GM23248 (cell line): Measurements from ENCODE around the gene ATXN7L3. TPM values are rescaled to one million over a fixed set of nuclear protein-coding genes. Genes with fewer than 3 reads are reported as not detected.

Source experiments
- DNase-seq: peaks from one replicate; pipeline ENCODE4 v3.0.0-alpha.2; 2015
- H2AFZ ChIP-seq: fragments of 200-600 bp; sonication (generic); 2 replicates; pipeline ENCODE4 v1.6.1; 2016; ENCODE audit warnings: antibody characterized with exemption
- H3F3A ChIP-seq: fragments of 200-600 bp; sonication (generic); 2 replicates; pipeline ENCODE4 v1.6.1; 2016; ENCODE audit warnings: mild to moderate bottlenecking, antibody characterized with exemption, mixed run types; ENCODE audit not compliant: insufficient read depth
- H3K27ac ChIP-seq: fragments of 200-600 bp; sonication (generic); 2 replicates; pipeline ENCODE4 v1.5.1; 2016; ENCODE audit warnings: mild to moderate bottlenecking
- H3K27me3 ChIP-seq: fragments of 200-600 bp; sonication (generic); replicated peaks from 2 replicates; pipeline ENCODE4 v1.6.1; 2016; ENCODE audit warnings: mild to moderate bottlenecking; ENCODE audit not compliant: insufficient read depth
- H3K36me3 ChIP-seq: fragments of 200-600 bp; sonication (generic); 2 replicates; pipeline ENCODE4 v1.6.1; 2016; ENCODE audit warnings: low read depth, mild to moderate bottlenecking
- H3K4me1 ChIP-seq: fragments of 200-600 bp; sonication (generic); 2 replicates; pipeline ENCODE4 v1.6.1; 2016; ENCODE audit warnings: mild to moderate bottlenecking; ENCODE audit not compliant: insufficient read depth
- H3K4me2 ChIP-seq: fragments of 200-600 bp; sonication (generic); one replicate; pipeline ENCODE4 v1.6.1; 2016; ENCODE audit warnings: mild to moderate bottlenecking; ENCODE audit not compliant: unreplicated experiment
- H3K4me3 ChIP-seq: fragments of 200-600 bp; sonication (generic); 2 replicates; pipeline ENCODE4 v1.5.1; 2016; ENCODE audit warnings: mild to moderate bottlenecking
- H3K79me2 ChIP-seq: fragments of 200-600 bp; sonication (generic); 2 replicates; pipeline ENCODE4 v1.6.1; 2016; ENCODE audit warnings: mild to moderate bottlenecking; ENCODE audit not compliant: insufficient read depth
- H3K9ac ChIP-seq: fragments of 200-600 bp; sonication (generic); 2 replicates; pipeline ENCODE4 v1.6.1; 2016; ENCODE audit warnings: mild to moderate bottlenecking
- H3K9me2 ChIP-seq: fragments of 200-600 bp; sonication (generic); 2 replicates; pipeline ENCODE4 v1.6.1; 2016; ENCODE audit warnings: mixed run types, mild to moderate bottlenecking, moderate library complexity; ENCODE audit not compliant: insufficient read depth
- H3K9me3 ChIP-seq: fragments of 200-600 bp; sonication (generic); one replicate; pipeline ENCODE4 v1.6.1; 2017; ENCODE audit warnings: low read depth
- H4K20me1 ChIP-seq: fragments of 200-600 bp; sonication (generic); 2 replicates; pipeline ENCODE4 v1.6.0; 2016; ENCODE audit not compliant: insufficient read depth
- EZH2 ChIP-seq: fragments of 200-600 bp; sonication (generic); IDR thresholded peaks from 2 replicates; pipeline ENCODE4 v1.6.1; 2018; ENCODE audit warnings: antibody characterized with exemption, mild to moderate bottlenecking; ENCODE audit not compliant: insufficient read depth, poor library complexity, severe bottlenecking
- EZH2phosphoT487 ChIP-seq: fragments of 200-600 bp; sonication (generic); IDR thresholded peaks from 2 replicates; pipeline ENCODE4 v1.6.1; 2018; ENCODE audit warnings: antibody characterized with exemption, moderate library complexity, mild to moderate bottlenecking, low read depth; ENCODE audit not compliant: insufficient read depth
- WGBS, 2 experiments: methylation state at CpG; one replicate each; pipeline ENCODE4 v1.1.6; 2015 to 2017; ENCODE audit warnings: low lambda C conversion rate in 2 of 2, low coverage in 1 of 2; ENCODE audit errors: missing lambda C conversion rate in 2 of 2; 5-methylcytosine and 5-hydroxymethylcytosine counted together
- in situ Hi-C: fragments of 300-500 bp; cut with MboI; formaldehyde crosslinking; loops from 2 replicates; pipeline ENCODE4 v1.15.0; 2020
- polyA plus RNA-seq: library from polyadenylated mRNA; unstranded; fragments of >200 nt; fragmentation: Nextera tagmentation; extraction: Ambion mirVana; gene quantifications from 2 replicates; pipeline ENCODE4 v1.2.1, GENCODE V29; 2016
- total RNA-seq: library from RNA; depleted of rRNA; stranded (reverse); fragments of >200 nt; shearing (Covaris generic); gene quantifications from 2 replicates; pipeline ENCODE4 v1.2.3, GENCODE V29; 2014

Gene ATXN7L3
- total and polyA plus RNA-seq, 2 experiments from 2014 or later, result 9.8 to 60.4 TPM

DNA sequence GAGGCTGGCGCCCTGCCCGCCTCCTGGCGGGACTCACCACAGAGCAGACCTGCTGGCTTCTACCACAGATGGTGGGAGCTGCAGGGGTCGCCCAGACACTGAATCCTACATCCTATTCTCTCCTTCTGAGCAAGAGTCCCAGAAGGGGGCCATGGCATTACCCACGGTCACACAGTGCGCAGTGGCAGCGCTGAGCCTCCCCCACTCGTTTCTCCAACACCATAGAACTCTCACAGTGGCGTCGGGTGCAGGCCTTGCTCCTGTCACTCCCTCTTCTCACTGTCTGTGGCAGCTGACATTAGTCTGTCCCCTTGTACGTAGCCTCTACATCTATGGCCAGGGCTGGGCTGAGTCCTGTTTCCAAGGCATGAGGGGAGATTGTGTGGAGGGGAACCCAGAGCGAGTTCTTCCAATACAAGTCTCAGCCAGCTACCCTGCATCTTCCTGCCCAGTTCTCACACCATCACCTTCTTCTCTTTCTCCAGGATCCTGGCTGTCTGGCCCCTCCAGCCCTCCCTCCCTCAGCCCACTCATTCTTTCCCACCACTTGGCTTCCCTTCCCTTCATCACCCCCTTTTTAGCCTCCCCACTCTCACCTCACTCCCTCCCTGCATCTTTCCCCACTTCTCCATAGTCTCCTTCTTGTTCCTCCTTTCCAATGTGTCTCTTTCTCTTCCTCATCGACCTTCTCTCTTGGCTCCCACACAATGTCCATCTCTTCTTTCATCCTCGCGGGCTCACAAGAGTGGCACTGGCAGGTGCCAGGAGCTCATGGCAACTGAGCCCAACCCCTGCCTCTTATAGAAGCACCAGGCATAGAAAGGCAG is 13.9 kb upstream of the ATXN7L3 start:
- WGBS, 2 experiments, result 80 to 85% methylated on average over 15 of the region's 15 CpGs
- Histone ChIP-seq H3K9me3 (no peaks in the 10 kb centered on the region), H3K9ac (no peak overlapping the region), H3K4me3 (no peak overlapping the region), H3K27me3 (no peaks in the 10 kb centered on the region), H3K4me2 (no peak overlapping the region), H4K20me1 (no peaks in the 10 kb centered on the region), H3K4me1 (peaks cover 31% of the 10 kb centered on the region), H3K79me2 (peaks cover 36% of the 10 kb centered on the region), H3K36me3 (peaks cover 24% of the 10 kb centered on the region), H3K9me2 (no peaks in the 10 kb centered on the region), H3K27ac (no peak overlapping the region), H3F3A (peaks cover 32% of the 10 kb centered on the region), H2AFZ (no peak overlapping the region)
- TF ChIP-seq EZH2 (no peak), EZH2phosphoT487 (no peak)
- in situ Hi-C loops, result loop anchor here (25.0 kb wide), 2 partner anchors 324 to 424 kb away; no protein-coding TSS in a partner anchor
- no peak for DNase-seq

DNA sequence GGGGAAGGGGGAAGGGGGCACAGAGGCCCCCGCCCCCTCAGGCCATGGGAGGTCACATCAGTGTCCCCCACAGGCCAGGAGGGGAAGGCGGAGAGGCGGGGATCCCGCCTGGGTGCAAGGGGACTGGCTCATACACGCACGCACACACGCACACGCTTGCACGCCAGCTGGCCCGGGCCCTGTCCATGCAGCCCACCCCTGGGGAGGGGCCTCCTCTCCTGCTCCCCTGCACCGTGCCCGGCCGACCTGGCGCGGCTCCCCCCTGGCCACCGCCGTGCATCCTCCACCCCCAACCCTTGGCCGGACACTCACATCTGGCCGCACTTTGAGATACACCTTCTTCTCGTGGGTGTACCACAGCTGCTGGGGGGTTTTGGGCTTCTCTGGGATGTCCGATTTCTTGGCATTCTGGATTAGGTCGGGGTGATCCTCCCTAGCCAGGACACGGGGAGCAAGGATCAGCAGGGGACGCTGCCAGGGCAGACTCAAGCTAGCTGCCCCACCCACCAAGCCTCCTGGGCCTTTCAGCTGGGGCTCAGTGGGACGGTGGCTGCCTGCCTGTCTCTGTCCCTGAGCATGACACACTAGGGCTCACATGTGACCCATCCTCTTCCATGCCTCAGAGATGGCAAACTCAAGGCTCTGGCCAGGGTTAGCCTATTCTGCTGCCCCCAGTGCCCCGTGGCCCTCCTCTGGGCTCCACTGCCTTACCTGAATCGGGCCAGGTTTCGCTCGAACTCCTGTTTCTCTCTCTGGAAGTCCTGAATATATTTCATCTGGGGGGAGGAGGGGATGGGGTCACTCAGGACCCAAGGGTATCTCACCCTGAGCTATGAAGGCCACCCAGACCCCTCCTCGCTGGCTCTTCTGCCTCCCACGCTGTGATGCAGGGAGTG is 13.1 kb upstream of the ATXN7L3 start:
- no peak for DNase-seq
- peaks cover 30% of the 10 kb centered on the region for H3K79me2 ChIP-seq
- H3K27me3 ChIP-seq, result no peaks in the 10 kb centered on the region
- H3K36me3 ChIP-seq, result peaks cover 24% of the 10 kb centered on the region
- H3K9me3 ChIP-seq, result no peaks in the 10 kb centered on the region
- H3K27ac ChIP-seq, result no peak overlapping the region
- TF ChIP-seq EZH2phosphoT487 (no peak), EZH2 (no peak)
- no peaks in the 10 kb centered on the region for H3K9me2 ChIP-seq
- in situ Hi-C loops, result loop anchor here (25.0 kb wide), 2 partner anchors 325 to 425 kb away; no protein-coding TSS in a partner anchor
- no peak overlapping the region for H3K9ac ChIP-seq
- peaks cover 38% of the 10 kb centered on the region for H3F3A ChIP-seq
- peaks cover 37% of the 10 kb centered on the region for H3K4me1 ChIP-seq
- no peaks in the 10 kb centered on the region for H4K20me1 ChIP-seq
- no peak overlapping the region for H2AFZ ChIP-seq
- H3K4me3 ChIP-seq, result no peak overlapping the region
- 66 to 67% methylated on average over 20 to 29 of the region's 31 CpGs for WGBS, 2 experiments
- no peak overlapping the region for H3K4me2 ChIP-seq

DNA sequence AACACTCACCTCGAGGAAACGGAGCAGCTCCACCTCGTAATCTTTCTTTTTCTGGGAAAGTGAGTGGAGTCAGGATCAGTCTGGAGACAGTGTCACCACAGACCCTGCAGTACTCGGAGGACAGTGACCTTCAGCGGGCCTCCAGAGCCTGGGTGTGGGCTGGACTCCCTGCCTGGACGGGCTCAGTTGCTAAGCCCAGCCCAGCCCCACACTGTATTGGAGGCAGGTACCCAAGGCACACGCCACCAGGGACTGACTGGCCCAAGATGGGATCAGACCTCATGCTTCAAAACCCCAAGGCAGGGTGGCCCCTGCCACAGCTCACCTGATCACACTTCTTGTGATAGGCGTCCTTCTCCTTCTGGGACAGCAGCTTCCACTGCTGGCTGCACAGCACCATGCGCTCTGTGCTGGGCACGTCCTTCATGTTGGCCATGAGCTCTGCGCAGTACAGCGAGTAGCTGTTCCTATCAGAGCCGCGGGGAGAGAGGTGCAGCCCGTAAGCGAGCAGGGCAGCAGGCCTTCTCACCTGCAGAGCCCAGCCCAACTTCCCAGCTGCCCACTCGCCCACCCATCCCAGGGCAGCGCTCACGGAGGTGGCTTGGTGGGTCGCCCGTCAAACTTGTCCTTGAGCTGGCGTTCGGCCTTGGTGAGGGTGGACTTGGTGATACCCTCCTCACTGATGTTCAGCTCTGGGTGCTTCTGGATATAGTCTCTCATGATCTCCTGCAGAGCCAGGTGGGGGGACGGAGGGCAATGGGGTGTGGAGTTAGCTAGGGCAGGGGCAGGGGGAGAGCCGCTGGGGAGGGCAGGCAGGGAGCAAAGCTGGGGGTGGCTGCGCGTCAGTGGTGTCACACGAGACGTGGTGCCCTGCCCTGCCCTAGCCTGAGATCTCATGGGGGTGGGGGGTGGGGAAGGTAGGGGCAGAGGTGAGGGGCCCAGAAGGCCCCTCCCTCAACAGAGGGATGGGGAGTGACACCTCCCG is 11.9 kb upstream of the ATXN7L3 start:
- no peak for DNase-seq
- H3K9me3 ChIP-seq, result no peaks in the 10 kb centered on the region
- H2AFZ ChIP-seq, result no peak overlapping the region
- no peak overlapping the region for H3K4me2 ChIP-seq
- no peak overlapping the region for H3K9ac ChIP-seq
- H3K4me3 ChIP-seq, result no peak overlapping the region
- in situ Hi-C loops, result loop anchor here (25.0 kb wide), 2 partner anchors 326 to 426 kb away; no protein-coding TSS in a partner anchor
- 92 to 94% methylated on average over 23 to 30 of the region's 30 CpGs for WGBS, 2 experiments
- H3K79me2 ChIP-seq, result peaks cover 18% of the 10 kb centered on the region
- H3F3A ChIP-seq, result peaks cover 38% of the 10 kb centered on the region
- H3K27ac ChIP-seq, result peak overlapping the region; percentile 18; the same call in 1 of the 2 replicates
- H3K4me1 ChIP-seq, result peaks cover 25% of the 10 kb centered on the region
- no peaks in the 10 kb centered on the region for H3K27me3 ChIP-seq
- H3K36me3 ChIP-seq, result peaks cover 24% of the 10 kb centered on the region
- TF ChIP-seq EZH2, result no peak
- no peak for TF ChIP-seq EZH2phosphoT487
- no peaks in the 10 kb centered on the region for H4K20me1 ChIP-seq
- no peaks in the 10 kb centered on the region for H3K9me2 ChIP-seq
